ENCODE data around the gene FADS3. TPM values are rescaled to one million over a fixed set of nuclear protein-coding genes. Genes with fewer than 3 reads are reported as not detected.

FADS3 gene
- total RNA-seq, 1 experiment from 2014 or later = 65.8 TPM

- intact Hi-C loops (cut with micrococcal nuclease) = no loop called here
- H3K9me2 ChIP-seq (ENCODE audit: insufficient read depth) = no peaks in the 10 kb centered on the region
- no peak overlapping the region for H3K27ac ChIP-seq (ENCODE audit: low read depth, low read length)
- H3K79me2 ChIP-seq (ENCODE audit: insufficient read depth, low read length) = no peaks in the 10 kb centered on the region
- no peak overlapping the region for H2AFZ ChIP-seq (ENCODE audit: low read depth, low read length, poor library complexity, severe bottlenecking)
- no peaks in the 10 kb centered on the region for H3K9me3 ChIP-seq (ENCODE audit: control insufficient read depth in 1 of 2, insufficient read depth in 1 of 2, low read depth in 1 of 2, low read length in 2 of 2)
- ChIA-PET RAD21 (ENCODE audit: low non-redundant PET in 1 of 2, low total read pairs in 2 of 2, uncharacterized antibody in 2 of 2, unreplicated experiment in 2 of 2) (no interaction called here), POLR2A (no interaction called here), CTCF (interaction anchor here (2.2 kb wide), 1 partner anchor 44 kb away, joined by 9 read pairs; no protein-coding TSS in a partner anchor)
- no peak overlapping the region for H3K4me2 ChIP-seq (ENCODE audit: low read length)
- no peak overlapping the region for H3K4me3 ChIP-seq (replicated peaks in 1 of 2; ENCODE audit: low read depth in 1 of 2, low read length in 2 of 2)
- no peaks in the 10 kb centered on the region for H3K27me3 ChIP-seq (ENCODE audit: insufficient read depth, low read length)
- 0 out of 4 replicates have a peak, but pooled peaks cover 0 to 3% of the 10 kb centered on the region in 2 experiments for H3K36me3 ChIP-seq (ENCODE audit: control insufficient read depth in 1 of 2, insufficient read depth in 2 of 2, low read length in 2 of 2)
- TF ChIP-seq CEBPB (IDR thresholded peaks at IDR 0.05; ENCODE audit: low read depth) (no peak), REST (IDR thresholded peaks at IDR 0.05; ENCODE audit: low read depth) (no peak), POLR2AphosphoS5 (IDR thresholded peaks at IDR 0.05; ENCODE audit: low read depth, low read length) (no peak), RAD21 (IDR thresholded peaks at IDR 0.05; ENCODE audit: low read depth) (no peak), MAX (IDR thresholded peaks at IDR 0.05) (no peak), EGR1 (IDR thresholded peaks at IDR 0.05; ENCODE audit: low read depth) (no peak), ELF1 (IDR thresholded peaks at IDR 0.05; ENCODE audit: borderline replicate concordance, low read depth) (no peak), JUND (IDR thresholded peaks at IDR 0.05) (no peak), SRF (IDR thresholded peaks at IDR 0.05; ENCODE audit: low read depth) (no peak), YY1 (IDR thresholded peaks at IDR 0.05; ENCODE audit: extremely low read depth, insufficient replicate concordance, low read depth, low read length) (no peak), ZNF274 (IDR thresholded peaks at IDR 0.05; ENCODE audit: low read depth, low read length) (no peak), EZH2 (IDR thresholded peaks at IDR 0.05) (no peak), ATF3 (IDR thresholded peaks at IDR 0.05) (no peak), TCF7L2 (IDR thresholded peaks at IDR 0.05; ENCODE audit: borderline replicate concordance, extremely low read depth, insufficient read depth, insufficient read length) (no peak), ZFX (IDR thresholded peaks at IDR 0.05) (no peak), SP1 (IDR thresholded peaks at IDR 0.05; ENCODE audit: low read depth) (no peak)
- DNase-seq (ENCODE audit: low read depth, low spot score) (no peak), ATAC-seq (no peak)
- H3K9ac ChIP-seq (ENCODE audit: low read length) = no peak overlapping the region
- H3K4me1 ChIP-seq (ENCODE audit: control insufficient read depth in 1 of 2, insufficient read depth in 2 of 2, low read length in 2 of 2) = 0 out of 4 replicates have a peak, but pooled peaks cover 0 to 2% of the 10 kb centered on the region in 2 experiments
- BruUV-seq (replicated peaks) = no TSS peak
- no peaks in the 10 kb centered on the region for H4K20me1 ChIP-seq (ENCODE audit: insufficient read depth)
Observed at GRCh38 chr11:61903845-61904244, 12.5 kb upstream of the FADS3 start.

All from HCT116 (cell line).